Adrenal gland (tissue), 5 donors: ENCODE results near the gene ATXN7.

ENCODE experiments used
- CTCF ChIP-seq, 6 experiments: fragments of 450-650 bp in 4 of 6; fragments of 200-600 bp in 2 of 6; sonication (generic) in 1 of 6; IDR thresholded peaks; 1 replicate in 5 of 6; 2 replicates in 1 of 6; pipeline versions ENCODE4 v1.5.1 to v1.8.0; 2016 to 2021; ENCODE audit warnings: antibody characterized with exemption in 6 of 6, mild to moderate bottlenecking in 2 of 6, moderate library complexity in 1 of 6
- POLR2A ChIP-seq, 2 donors: fragments of 450-650 bp; IDR thresholded peaks; one replicate each; pipeline ENCODE4 v1.6.1; 2017; ENCODE audit warnings: antibody characterized with exemption in 2 of 2, mild to moderate bottlenecking in 2 of 2, moderate library complexity in 1 of 2
- donor health status: DM: no; HTN: no; CAD: no.

- no peak for TF ChIP-seq CTCF (IDR thresholded peaks at IDR 0.05)
- TF ChIP-seq POLR2A (IDR thresholded peaks at IDR 0.05), result no peak
These were observed 73.3 kb downstream of the ATXN7 start for GRCh38 chr3:63936925-63937324.
